ENCODE measurements around the gene KLHDC9. TPM values are rescaled to one million over a fixed set of nuclear protein-coding genes. Genes with fewer than 3 reads are reported as not detected.

Gene KLHDC9
- total RNA-seq, 2 experiments from 2014 or later: 0.43 TPM; not detected in 1

DNA sequence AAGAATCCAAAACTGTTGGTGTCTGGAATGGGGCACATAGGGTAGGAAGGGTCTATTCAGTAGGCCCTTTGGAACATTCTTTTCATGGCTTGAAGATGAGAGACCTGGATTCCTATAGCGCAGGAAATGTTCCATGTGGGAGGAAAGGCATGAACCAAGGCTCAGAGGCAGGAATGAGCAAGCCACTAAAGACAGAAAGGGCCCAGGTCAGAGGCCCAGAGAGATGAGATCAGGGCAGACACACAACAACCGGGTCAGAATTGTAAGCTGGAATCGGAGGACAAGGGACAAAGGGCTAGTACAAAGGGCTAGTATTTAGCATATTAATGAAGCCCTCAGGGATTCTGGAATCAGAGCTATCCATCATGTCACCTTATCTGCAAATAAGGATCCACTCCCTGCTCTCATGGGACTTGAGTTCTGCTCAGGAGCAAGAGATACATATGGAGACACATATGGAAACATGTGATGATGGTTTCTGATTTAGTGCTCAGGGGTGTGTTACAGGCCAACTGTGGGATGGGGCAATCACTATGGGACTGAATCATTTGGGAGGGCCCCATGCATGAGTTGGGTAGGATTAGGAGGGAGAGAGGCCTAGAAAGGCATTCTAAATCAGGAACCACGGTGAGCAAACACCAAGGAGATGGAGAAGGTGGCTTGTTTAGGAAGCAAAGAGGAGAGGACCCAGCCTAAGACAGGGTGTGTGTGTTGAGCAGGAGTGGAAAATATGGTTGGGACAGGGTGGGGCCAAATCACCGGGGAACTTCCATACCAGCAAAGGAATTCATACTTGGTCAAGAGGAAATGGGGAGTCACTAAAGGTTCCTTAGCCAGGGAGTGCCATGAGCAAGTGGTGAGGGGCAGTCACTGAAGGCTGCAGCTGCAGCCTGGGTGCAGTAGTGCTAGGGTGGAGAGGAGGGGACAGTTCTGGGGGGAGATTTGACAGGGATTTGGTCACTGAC is 17.4 kb upstream of the KLHDC9 start:
- H3K27me3 Mint-ChIP-seq: no peaks in the 10 kb centered on the region
- ChIA-PET POLR2A (interaction anchor here (1.7 kb wide), 2 partner anchors 10 to 19 kb away, joined by 4 read pairs; no protein-coding TSS in a partner anchor), CTCF (interaction anchor here (1.5 kb wide), 1 partner anchor 17 kb away, joined by 7 read pairs; no protein-coding TSS in a partner anchor)
- no peaks in the 10 kb centered on the region for H3K9me3 Mint-ChIP-seq
- no peaks in the 10 kb centered on the region for H3K4me1 Mint-ChIP-seq (ENCODE audit: low read depth)
- no peaks in the 10 kb centered on the region for H3K36me3 Mint-ChIP-seq (ENCODE audit: low read depth)
- intact Hi-C loops (cut with micrococcal nuclease): no loop called here
- DNase-seq (no peak), ATAC-seq (no peak)
- TF ChIP-seq, protein P1, sequence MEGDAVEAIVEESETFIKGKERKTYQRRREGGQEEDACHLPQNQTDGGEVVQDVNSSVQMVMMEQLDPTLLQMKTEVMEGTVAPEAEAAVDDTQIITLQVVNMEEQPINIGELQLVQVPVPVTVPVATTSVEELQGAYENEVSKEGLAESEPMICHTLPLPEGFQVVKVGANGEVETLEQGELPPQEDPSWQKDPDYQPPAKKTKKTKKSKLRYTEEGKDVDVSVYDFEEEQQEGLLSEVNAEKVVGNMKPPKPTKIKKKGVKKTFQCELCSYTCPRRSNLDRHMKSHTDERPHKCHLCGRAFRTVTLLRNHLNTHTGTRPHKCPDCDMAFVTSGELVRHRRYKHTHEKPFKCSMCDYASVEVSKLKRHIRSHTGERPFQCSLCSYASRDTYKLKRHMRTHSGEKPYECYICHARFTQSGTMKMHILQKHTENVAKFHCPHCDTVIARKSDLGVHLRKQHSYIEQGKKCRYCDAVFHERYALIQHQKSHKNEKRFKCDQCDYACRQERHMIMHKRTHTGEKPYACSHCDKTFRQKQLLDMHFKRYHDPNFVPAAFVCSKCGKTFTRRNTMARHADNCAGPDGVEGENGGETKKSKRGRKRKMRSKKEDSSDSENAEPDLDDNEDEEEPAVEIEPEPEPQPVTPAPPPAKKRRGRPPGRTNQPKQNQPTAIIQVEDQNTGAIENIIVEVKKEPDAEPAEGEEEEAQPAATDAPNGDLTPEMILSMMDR (IDR thresholded peaks at IDR 0.05): no peak
- H3K4me3 Mint-ChIP-seq: no peak overlapping the region
- H3K27ac Mint-ChIP-seq: no peak overlapping the region

DNA sequence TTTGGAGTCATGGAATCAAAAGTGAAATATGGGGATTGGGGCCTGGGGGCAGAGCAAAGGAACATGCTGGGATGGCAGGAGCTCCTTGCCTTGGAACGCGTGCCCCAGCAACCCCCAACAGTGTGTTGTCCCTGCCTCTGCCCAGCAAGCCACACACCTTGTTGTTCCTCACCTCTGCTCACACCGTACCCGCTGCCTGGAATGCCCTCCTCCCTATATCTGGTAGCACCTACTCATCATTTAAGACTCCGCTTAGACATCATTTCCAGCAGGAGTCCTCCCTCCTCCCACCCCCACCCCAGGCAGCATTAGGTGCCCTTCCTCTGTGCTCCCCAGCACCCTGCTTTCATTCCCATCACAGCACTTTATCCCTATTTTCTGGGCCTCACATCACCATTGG is 16.6 kb upstream of the KLHDC9 start:
- H3K4me1 Mint-ChIP-seq (ENCODE audit: low read depth): no peaks in the 10 kb centered on the region
- H3K9me3 Mint-ChIP-seq: no peaks in the 10 kb centered on the region
- no peak overlapping the region for H3K27ac Mint-ChIP-seq
- H3K27me3 Mint-ChIP-seq: no peaks in the 10 kb centered on the region
- DNase-seq (no peak), ATAC-seq (no peak)
- CTCF ChIA-PET: interaction anchor here (1.2 to 1.5 kb wide), 2 partner anchors 11 to 16 kb away, joined by 4 to 7 read pairs; no protein-coding TSS in a partner anchor
- POLR2A ChIA-PET: interaction anchor here (1.3 kb wide), 1 partner anchor 9 kb away, joined by 6 read pairs; no protein-coding TSS in a partner anchor
- no peak overlapping the region for H3K4me3 Mint-ChIP-seq
- TF ChIP-seq, protein P1 (IDR thresholded peaks at IDR 0.05): no peak
- intact Hi-C loops (cut with micrococcal nuclease): no loop called here
- no peaks in the 10 kb centered on the region for H3K36me3 Mint-ChIP-seq (ENCODE audit: low read depth)

DNA sequence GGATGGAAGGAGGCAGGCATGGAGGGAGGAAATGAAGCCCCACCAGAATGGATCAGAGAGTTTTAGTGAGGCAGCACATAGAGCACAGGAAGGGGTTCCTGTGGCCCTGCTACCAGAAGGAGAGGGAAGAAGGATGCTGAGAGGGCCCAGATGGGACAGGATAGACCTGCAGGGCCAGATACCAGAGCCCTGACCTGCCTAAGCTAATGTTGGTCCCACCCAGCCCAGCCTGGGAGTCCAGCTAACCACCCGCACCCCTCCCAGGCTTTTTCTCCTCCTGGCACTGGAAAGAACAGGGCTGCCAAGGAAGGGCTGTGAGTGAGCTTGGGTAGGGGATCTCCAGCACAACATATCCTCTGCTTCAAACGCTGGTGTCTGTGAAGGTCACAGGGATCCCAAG is 15.7 kb upstream of the KLHDC9 start:
- H3K4me3 Mint-ChIP-seq: no peak overlapping the region
- intact Hi-C loops (cut with micrococcal nuclease): no loop called here
- H3K4me1 Mint-ChIP-seq (ENCODE audit: low read depth): no peaks in the 10 kb centered on the region
- ATAC-seq (no peak), DNase-seq (no peak)
- POLR2A ChIA-PET: interaction anchor here (1.3 kb wide), 1 partner anchor 10 kb away, joined by 6 read pairs; no protein-coding TSS in a partner anchor
- no peaks in the 10 kb centered on the region for H3K27me3 Mint-ChIP-seq
- no peak overlapping the region for H3K27ac Mint-ChIP-seq
- H3K9me3 Mint-ChIP-seq: no peaks in the 10 kb centered on the region
- TF ChIP-seq, protein P1 (IDR thresholded peaks at IDR 0.05): no peak
- no peaks in the 10 kb centered on the region for H3K36me3 Mint-ChIP-seq (ENCODE audit: low read depth)
- CTCF ChIA-PET: interaction anchor here (0.9 to 1.4 kb wide), 5 partner anchors 11 to 131 kb away, joined by 3 to 6 read pairs (median 3); no protein-coding TSS in a partner anchor

DNA sequence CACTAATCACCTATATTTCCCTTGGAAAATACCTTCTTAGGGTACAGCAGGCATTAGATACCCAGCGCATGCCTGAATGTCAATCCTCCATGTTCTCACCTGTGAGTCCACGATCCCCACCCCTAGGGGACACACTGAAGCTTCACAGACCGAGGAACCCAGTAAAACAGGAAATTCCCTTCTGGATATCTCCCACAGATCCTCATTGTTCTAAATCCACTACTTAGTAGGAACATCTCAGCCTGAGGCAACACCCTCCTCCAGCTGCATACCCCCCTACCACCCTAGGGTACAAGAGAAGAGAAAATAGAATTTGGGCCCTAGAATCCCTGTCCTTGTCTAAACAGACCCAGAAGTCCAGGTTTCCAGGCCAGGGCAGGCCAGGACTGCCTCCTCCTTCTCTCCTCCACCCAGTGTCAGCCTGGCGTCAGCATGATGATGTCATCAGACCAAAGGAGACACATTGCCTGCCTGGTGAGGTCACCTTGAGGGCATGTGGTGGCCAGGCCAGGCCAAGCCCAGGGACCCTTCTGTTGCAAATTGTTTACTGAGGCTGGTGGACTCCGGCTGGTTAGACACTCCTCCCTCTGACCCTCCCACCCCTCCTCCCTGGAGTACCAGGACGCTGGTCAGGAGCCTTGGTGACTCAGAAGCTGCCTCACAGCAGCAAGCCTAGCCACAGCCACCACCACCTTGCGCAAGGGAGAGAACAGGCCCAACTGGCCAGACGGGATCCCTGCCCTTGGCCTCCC is 15.0 kb upstream of the KLHDC9 start:
- POLR2A ChIA-PET: interaction anchor here (1.2 to 1.8 kb wide), 2 partner anchors 16 to 37 kb away, joined by 3 to 7 read pairs; partner anchors contain the start of gene USF1
- intact Hi-C loops (cut with micrococcal nuclease): no loop called here
- Mint-ChIP-seq H3K27ac (no peak overlapping the region), H3K4me3 (no peak overlapping the region), H3K4me1 (ENCODE audit: low read depth) (no peaks in the 10 kb centered on the region), H3K9me3 (no peaks in the 10 kb centered on the region), H3K27me3 (no peaks in the 10 kb centered on the region), H3K36me3 (ENCODE audit: low read depth) (no peaks in the 10 kb centered on the region)
- peak; percentile 55 for ATAC-seq
- TF ChIP-seq, protein P1 (IDR thresholded peaks at IDR 0.05): no peak
- CTCF ChIA-PET: interaction anchor here (1.0 to 4.7 kb wide), 4 partner anchors 14 to 131 kb away, joined by 3 to 34 read pairs (median 4); partner anchors contain the start of gene KLHDC9
- DNase-seq: no peak
